Measurements from ENCODE around the gene TLCD4. TPM values are rescaled to one million over a fixed set of nuclear protein-coding genes. Genes with fewer than 3 reads are reported as not detected.

TLCD4 gene
- total and polyA plus RNA-seq, 2 of the 13 experiments (the other 11 are each of a cell fraction or from before 2014, with no cell fraction given): 4.7 to 14.5 TPM

- Histone ChIP-seq H3K27me3 (ENCODE audit: control insufficient read depth in 1 of 2, insufficient read depth in 2 of 2, low read length in 2 of 2) (no peaks in the 10 kb centered on the region), H3K4me3 (replicated peaks in 1 of 3; ENCODE audit: insufficient read depth in 1 of 3, low read depth in 2 of 3, low read length in 3 of 3) (peak overlapping the region; percentile 90 to 96 (median 93)), H3K4me2 (ENCODE audit: low read depth, low read length) (peak overlapping the region; percentile 97), H3K36me3 (replicated peaks in 1 of 2; ENCODE audit: control insufficient read depth in 1 of 2, insufficient read depth in 2 of 2, low read length in 2 of 2) (no peaks in the 10 kb centered on the region), H4K20me1 (ENCODE audit: insufficient read depth, low read length) (no peaks in the 10 kb centered on the region), H3K9ac (ENCODE audit: insufficient read depth, low read depth, low read length) (peak overlapping the region; percentile 77), H3K27ac (ENCODE audit: extremely low read length, insufficient read depth, low read length) (peak overlapping the region; percentile 80), H3K9me3 (ENCODE audit: low read length) (no peaks in the 10 kb centered on the region), H2AFZ (ENCODE audit: low read length) (peak overlapping the region; percentile 91), H3K4me1 (ENCODE audit: insufficient read depth, low read length) (peaks cover 59% of the 10 kb centered on the region), H3K79me2 (ENCODE audit: insufficient read depth, low read length) (peaks cover 6% of the 10 kb centered on the region)
- 0% methylated on average over 3 of the region's 3 CpGs for WGBS (ENCODE audit: low lambda C conversion rate)
- no peak for DNase-seq (ENCODE audit: low spot score)
- intact Hi-C loops (cut with micrococcal nuclease; ENCODE audit: unreplicated experiment) (no loop called here), in situ Hi-C loops (cut with HindIII; ENCODE audit: extremely low pct_ligation_motif_present, low pct_unique_long_range_greater_than_20kb) (loop anchor here (10.0 kb wide), 1 partner anchor 51 kb away; no protein-coding TSS in a partner anchor)
- CTCF ChIA-PET (ENCODE audit: low intra/inter-chr PET ratio, low total read pairs): no interaction called here
- ATAC-seq: peak; percentile 39
- no peak for FAIRE-seq
- BruUV-seq (replicated peaks): no TSS peak
- no peak for TF ChIP-seq ZFY (CRISPR knock-in tag; IDR thresholded peaks at IDR 0.05)
- TF ChIP-seq ZNF605 (CRISPR knock-in tag; IDR thresholded peaks at IDR 0.05): 0 out of 2 replicates have a peak, but pooled peaks have one; percentile 1
- POLR2A ChIA-PET: interaction anchor here (0.8 to 3.9 kb wide), 12 partner anchors 8 to 160 kb away, joined by 3 to 36 read pairs (median 6); partner anchors contain the start of genes RWDD3 and TLCD4
These were observed 43.7 kb upstream of the TLCD4 start for GRCh38 chr1:95073446-95073845.

GRCh38 chr1:95076034-95076433, 41.1 kb upstream of the TLCD4 start:
- Histone ChIP-seq H3K27ac (ENCODE audit: extremely low read length, insufficient read depth, low read length) (no peak overlapping the region), H3K36me3 (replicated peaks in 1 of 2; ENCODE audit: control insufficient read depth in 1 of 2, insufficient read depth in 2 of 2, low read length in 2 of 2) (no peaks in the 10 kb centered on the region), H4K20me1 (ENCODE audit: insufficient read depth, low read length) (no peaks in the 10 kb centered on the region), H3K9ac (ENCODE audit: insufficient read depth, low read depth, low read length) (no peak overlapping the region), H3K4me1 (ENCODE audit: insufficient read depth, low read length) (peaks cover 33% of the 10 kb centered on the region), H3K4me2 (ENCODE audit: low read depth, low read length) (no peak overlapping the region), H3K79me2 (ENCODE audit: insufficient read depth, low read length) (peaks cover 6% of the 10 kb centered on the region), H3K27me3 (ENCODE audit: control insufficient read depth in 1 of 2, insufficient read depth in 2 of 2, low read length in 2 of 2) (no peaks in the 10 kb centered on the region; a peak in 1 of 5 replicates), H3K9me3 (ENCODE audit: low read length) (no peaks in the 10 kb centered on the region), H2AFZ (ENCODE audit: low read length) (no peak overlapping the region), H3K4me3 (replicated peaks in 1 of 3; ENCODE audit: insufficient read depth in 1 of 3, low read depth in 2 of 3, low read length in 3 of 3) (no peak overlapping the region)
- FAIRE-seq: no peak
- BruUV-seq (replicated peaks): no TSS peak
- CTCF ChIA-PET (ENCODE audit: low intra/inter-chr PET ratio, low total read pairs): no interaction called here
- no peak for ATAC-seq
- in situ Hi-C loops (cut with HindIII; ENCODE audit: extremely low pct_ligation_motif_present, low pct_unique_long_range_greater_than_20kb): loop anchor here (10.0 kb wide), 1 partner anchor 49 kb away; no protein-coding TSS in a partner anchor
- POLR2A ChIA-PET: interaction anchor here (0.7 kb wide), 1 partner anchor 8 kb away, joined by 3 read pairs; no protein-coding TSS in a partner anchor
- intact Hi-C loops (cut with micrococcal nuclease; ENCODE audit: unreplicated experiment): no loop called here
- no peak for DNase-seq (ENCODE audit: low spot score)
- TF ChIP-seq ZNF121 (CRISPR knock-in tag; IDR thresholded peaks at IDR 0.05) (peak; percentile 66; the same call in 1 of the 2 replicates), ZMYM4 (CRISPR knock-in tag; IDR thresholded peaks at IDR 0.05) (peak; percentile 45; the same call in 1 of the 2 replicates), ZNF770 (CRISPR knock-in tag; IDR thresholded peaks at IDR 0.05) (peak; percentile 99), ZNF841 (CRISPR knock-in tag; IDR thresholded peaks at IDR 0.05; ENCODE audit: borderline replicate concordance) (no peak), PHB2 (IDR thresholded peaks at IDR 0.05; ENCODE audit: partially characterized antibody) (no peak), ZNF460 (CRISPR knock-in tag; IDR thresholded peaks at IDR 0.05; ENCODE audit: borderline replicate concordance) (peak; percentile 70; the same call in 1 of the 2 replicates), ZMYM3 (CRISPR knock-in tag; IDR thresholded peaks at IDR 0.05) (peak; percentile 82), ADNP (CRISPR knock-in tag; IDR thresholded peaks at IDR 0.05) (peak; percentile 61; the same call in 1 of the 2 replicates), ZNF33B (CRISPR knock-in tag; IDR thresholded peaks at IDR 0.05) (no peak), HNF1A (IDR thresholded peaks at IDR 0.05; ENCODE audit: low read depth) (peak; percentile 17; the same call in 1 of the 2 replicates), HNF1A (CRISPR knock-in tag; IDR thresholded peaks at IDR 0.05; ENCODE audit: borderline replicate concordance) (no peak)
